Rectal smooth muscle tissue (tissue), 1 donor: ENCODE data around the gene DUOXA2.
"Not testable (repeated sequence)": the region's sequence is repeated elsewhere in the genome, so short reads cannot be mapped to it uniquely, and the experiment has no call there.

ENCODE experiments used
- H3K27ac ChIP-seq: one replicate; pipeline ENCODE4 v1.7.0; 2013; ENCODE audit warnings: low read depth, low read length, inconsistent platforms
- H3K27me3 ChIP-seq: one replicate; pipeline ENCODE4 v1.7.0; 2013; ENCODE audit warnings: low read length; ENCODE audit not compliant: control insufficient read depth, insufficient read depth
- H3K36me3 ChIP-seq: one replicate; pipeline ENCODE4 v1.7.0; 2013; ENCODE audit warnings: low read length; ENCODE audit not compliant: control insufficient read depth, insufficient read depth
- H3K4me1 ChIP-seq: one replicate; pipeline ENCODE4 v1.7.0; 2013; ENCODE audit warnings: low read length; ENCODE audit not compliant: control insufficient read depth, insufficient read depth
- H3K4me3 ChIP-seq: one replicate; pipeline ENCODE4 v1.7.0; 2013; ENCODE audit warnings: low read length
- H3K9ac ChIP-seq: one replicate; pipeline ENCODE4 v1.7.0; 2013; ENCODE audit warnings: low read length

DUOXA2 gene

DNA sequence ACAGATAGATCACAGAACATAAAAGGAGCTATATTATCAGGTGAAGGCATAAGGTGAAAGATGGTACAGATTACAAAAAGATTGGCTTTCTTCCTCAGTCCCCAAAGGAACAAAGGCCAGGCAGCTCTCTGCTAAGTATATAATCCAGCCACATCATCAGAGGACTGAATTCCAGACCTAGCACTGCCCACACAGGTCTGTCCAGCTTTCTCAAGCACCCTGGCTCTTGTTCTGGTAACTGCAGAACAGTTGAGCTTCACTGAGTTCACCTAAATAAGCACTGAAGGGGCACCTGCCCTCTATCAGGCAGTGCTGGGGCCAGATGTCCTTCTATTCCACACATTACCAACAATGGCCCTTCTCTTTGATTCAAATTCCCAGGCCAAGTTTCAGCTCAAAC is 9.3 kb downstream of the DUOXA2 start:
- Histone ChIP-seq H3K4me3 (no peak overlapping the region), H3K4me1 (no peaks in the 10 kb centered on the region), H3K9ac (no peak overlapping the region), H3K27me3 (peaks cover 11% of the 10 kb centered on the region), H3K27ac (no peak overlapping the region), H3K36me3 (no peaks in the 10 kb centered on the region)

DNA sequence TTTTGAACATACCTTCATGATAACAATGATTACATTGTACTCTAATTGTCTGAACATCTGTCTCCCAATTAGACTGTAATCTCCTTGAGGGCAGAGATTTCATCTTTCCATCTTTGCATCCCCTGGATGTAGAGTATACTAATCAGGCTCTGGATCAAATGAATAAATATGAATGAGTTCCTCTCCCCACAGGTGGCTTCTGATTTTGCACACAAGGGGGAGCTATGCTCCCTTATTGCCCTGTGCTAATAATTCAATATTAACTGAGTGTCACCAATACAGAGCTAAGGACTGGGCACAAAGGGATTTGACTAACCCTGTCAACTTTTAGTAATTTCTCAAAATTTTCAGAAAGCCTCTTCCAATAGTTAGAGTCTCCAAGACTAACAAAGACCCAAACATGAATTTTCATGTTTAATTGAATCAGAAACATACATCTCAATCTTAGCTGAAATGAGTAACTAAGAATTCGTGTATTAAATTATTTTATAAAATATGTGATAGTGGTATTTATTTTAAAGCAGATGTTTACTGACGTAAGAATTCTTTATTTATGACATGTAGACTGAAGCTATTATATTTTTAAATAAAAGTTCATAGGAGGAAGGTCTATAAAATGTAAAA is 12.5 kb downstream of the DUOXA2 start:
- H3K9ac ChIP-seq, result no peak overlapping the region
- peaks cover 13% of the 10 kb centered on the region for H3K27me3 ChIP-seq
- no peaks in the 10 kb centered on the region for H3K4me1 ChIP-seq
- H3K27ac ChIP-seq, result no peak overlapping the region
- H3K36me3 ChIP-seq, result no peaks in the 10 kb centered on the region
- no peak overlapping the region for H3K4me3 ChIP-seq

DNA sequence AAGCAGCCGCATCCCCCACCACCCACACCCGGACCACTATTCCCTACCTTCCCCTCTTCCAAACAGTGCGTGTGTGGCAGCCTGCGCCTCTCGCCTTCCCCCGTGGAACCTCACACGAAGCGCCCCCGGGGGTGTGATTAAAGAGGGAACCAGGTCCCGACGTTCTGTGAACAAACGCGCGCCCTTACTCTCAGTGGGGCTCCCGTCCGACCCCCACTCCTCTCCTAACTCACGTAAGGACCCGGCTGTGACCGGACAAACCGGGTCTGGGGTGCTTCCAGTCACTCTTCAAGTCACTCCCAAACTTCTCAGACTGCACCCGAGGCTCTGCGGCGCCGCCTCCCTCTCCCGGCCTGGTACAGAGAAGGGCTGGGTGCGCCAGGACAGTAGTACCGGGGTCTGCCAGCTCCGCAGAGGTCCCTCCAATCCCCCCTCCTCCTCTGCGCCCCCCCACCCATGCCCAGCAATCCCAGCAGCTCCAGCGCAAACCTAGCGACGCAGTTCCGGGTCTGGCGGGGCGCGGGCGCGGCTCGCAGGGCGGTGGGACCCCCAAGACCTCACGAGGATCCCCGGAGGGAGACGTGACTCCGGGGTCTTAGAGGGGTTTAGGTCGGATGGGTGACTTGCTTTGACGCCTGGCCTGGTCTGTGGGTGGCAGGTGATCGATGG is 15.0 kb downstream of the DUOXA2 start:
- Histone ChIP-seq H3K9ac (no peak overlapping the region), H3K4me3 (peak overlapping the region; percentile 40), H3K27me3 (peaks cover 12% of the 10 kb centered on the region), H3K36me3 (no peaks in the 10 kb centered on the region), H3K4me1 (no peaks in the 10 kb centered on the region), H3K27ac (no peak overlapping the region)

DNA sequence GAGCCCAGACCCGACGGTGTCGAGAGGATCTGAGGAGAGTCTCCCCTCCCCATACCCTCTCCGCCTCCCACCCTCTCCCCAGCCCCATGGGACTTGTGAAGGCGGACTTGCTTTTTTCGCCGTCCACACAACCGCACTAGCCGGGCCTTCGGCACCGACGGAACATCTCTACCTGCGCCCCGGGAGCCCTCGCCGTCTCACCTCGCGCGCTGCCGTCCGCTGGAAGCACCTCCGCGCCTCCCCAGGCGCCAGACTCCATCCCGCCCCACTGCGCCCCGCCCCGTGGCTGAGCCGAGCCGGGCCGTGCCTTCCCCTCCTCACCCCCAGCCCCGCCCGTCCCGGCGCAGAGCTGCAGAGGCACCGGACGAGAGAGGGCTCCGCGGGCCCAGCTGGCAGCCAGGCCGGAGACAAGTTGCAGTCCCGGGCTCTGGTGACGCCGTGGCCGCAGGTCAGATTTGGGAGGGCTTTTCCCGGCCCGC is 15.6 kb downstream of the DUOXA2 start, which contains the start of the genes DUOX1 and DUOXA1:
DUOX1 (plus strand) TSS at position 344 of the 479 bp plus-strand sequence. CDS start 1,973 bp downstream, outside the sequence.
DUOXA1 (minus strand) TSS at position 229 of the 479 bp plus-strand sequence. CDS start 6,865 bp downstream, outside the sequence.
- Histone ChIP-seq H3K36me3 (no peaks in the 10 kb centered on the region), H3K27ac (no peak within 1 kb of the TSS), H3K27me3 (peaks cover 18% of the 10 kb centered on the region), H3K4me3 (peak within 1 kb of the TSS; percentile 40), H3K4me1 (no peaks in the 10 kb centered on the region), H3K9ac (no peak within 1 kb of the TSS)

DNA sequence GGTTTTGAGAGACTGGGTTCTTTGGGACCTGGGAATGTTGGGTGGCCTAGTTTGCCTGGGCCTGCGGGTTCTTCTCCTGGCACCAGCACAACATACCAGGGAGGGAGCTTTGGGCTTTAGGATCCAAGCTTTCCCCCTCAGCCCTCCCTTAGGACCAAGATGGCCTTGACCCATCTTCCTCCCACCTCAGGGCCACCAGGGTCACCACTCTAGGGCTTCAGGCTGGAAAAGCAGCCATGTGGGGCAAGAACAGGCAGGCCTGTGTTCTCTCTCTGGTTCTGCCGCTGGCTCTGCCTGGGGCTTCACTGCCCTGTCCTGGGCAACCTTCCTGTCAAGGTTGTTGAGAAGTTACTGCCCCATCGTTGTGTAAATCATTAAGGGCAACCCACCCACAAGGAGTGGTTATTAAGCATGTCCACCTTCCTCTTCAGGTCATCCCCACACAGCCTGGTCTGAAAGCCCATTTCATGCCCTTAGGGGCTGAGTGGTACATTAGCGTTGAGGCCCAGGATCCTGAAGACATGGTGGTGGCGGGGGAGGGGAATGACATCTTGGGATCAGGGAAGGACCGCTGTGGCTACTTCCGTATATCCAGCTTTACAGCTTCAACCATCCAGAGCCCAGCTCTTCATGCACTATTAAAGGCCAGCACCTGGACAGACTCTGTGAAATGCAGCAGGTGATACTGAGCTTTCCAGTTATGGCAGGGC is 16.3 kb downstream of the DUOXA2 start:
- Histone ChIP-seq H3K4me3 (no peak overlapping the region), H3K27ac (no peak overlapping the region), H3K36me3 (no peaks in the 10 kb centered on the region), H3K9ac (no peak overlapping the region), H3K27me3 (peaks cover 22% of the 10 kb centered on the region), H3K4me1 (no peaks in the 10 kb centered on the region)

DNA sequence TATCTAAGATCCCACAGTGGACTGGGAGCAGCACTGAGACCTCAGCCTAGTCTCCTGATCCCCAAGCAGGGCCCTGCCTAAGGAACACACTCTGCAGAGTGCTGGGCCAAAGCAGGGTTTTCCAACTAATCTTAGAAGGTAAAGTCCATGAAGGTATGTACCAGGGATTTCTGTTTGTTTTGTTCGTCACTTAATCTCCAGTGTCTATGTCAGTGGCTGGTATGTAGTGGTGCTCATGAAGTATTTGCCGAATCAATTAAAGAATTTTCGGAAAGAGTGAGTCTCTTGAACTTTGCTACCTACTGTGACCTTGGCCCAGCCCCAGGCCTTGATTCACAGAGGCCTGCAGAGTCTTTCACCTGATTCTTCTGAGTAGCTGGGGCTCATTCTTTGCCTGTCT is 17.4 kb downstream of the DUOXA2 start:
- Histone ChIP-seq H3K27me3 (peaks cover 28% of the 10 kb centered on the region), H3K27ac (no peak overlapping the region), H3K4me3 (no peak overlapping the region), H3K9ac (no peak overlapping the region), H3K36me3 (no peaks in the 10 kb centered on the region), H3K4me1 (no peaks in the 10 kb centered on the region)

DNA sequence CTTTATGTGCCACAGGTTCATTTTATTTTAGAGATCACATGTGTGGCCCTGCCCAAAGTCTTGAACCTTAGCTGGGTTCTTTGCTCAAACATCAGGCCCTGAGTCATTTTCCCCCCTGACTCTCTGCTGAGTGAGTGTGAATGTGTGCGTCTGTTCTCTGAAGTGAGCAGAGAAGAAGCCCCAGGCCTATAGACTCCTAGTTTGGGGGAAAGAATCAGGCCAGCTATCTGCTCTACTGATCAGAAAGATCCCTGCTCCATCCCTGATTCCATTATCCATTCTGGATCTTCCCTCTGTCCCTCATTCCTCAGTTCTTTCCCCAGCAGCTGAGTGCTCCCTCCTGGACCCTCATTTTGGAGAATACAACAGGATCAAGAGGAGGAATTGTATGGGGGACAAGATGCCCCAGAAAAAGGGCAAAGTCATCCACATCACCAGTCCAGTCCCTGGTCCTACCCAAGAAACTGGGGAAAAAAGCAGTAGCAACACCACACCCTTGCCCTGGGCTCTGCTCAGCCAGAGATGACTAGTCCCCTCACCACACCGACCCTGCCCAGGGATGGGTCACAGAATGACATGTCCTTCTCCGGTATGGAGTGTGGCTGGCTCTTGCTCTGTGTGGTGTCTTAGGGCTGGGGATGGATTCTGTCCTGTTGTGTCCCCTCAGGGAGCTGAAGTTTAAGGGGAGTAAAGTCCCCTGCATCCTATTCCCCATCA is 18.9 kb downstream of the DUOXA2 start:
- Histone ChIP-seq H3K4me1 (no peaks in the 10 kb centered on the region), H3K36me3 (no peaks in the 10 kb centered on the region), H3K27me3 (peaks cover 28% of the 10 kb centered on the region), H3K27ac (no peak overlapping the region), H3K4me3 (no peak overlapping the region), H3K9ac (no peak overlapping the region)

DNA sequence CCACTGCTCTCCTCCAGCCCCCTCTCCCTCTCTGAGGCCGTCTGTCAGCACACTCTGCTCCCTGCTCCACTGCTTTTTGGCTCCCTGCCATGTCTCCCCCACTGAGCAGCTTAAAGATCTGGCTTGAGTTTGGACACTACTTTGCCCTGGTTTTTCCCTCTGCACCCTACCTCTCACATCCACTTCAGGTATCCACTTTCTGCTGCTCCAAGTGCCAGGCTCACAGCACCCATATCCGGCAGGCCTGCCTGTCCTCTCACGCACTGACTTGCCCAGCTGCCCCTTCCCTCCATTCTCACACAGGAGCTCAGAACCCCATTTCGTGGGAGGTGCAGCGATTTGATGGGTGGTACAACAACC is 19.4 kb downstream of the DUOXA2 start:
- H3K36me3 ChIP-seq, result no peaks in the 10 kb centered on the region
- no peak overlapping the region for H3K4me3 ChIP-seq
- no peak overlapping the region for H3K27ac ChIP-seq
- no peaks in the 10 kb centered on the region for H3K4me1 ChIP-seq
- H3K9ac ChIP-seq, result no peak overlapping the region
- H3K27me3 ChIP-seq, result peaks cover 28% of the 10 kb centered on the region

DNA sequence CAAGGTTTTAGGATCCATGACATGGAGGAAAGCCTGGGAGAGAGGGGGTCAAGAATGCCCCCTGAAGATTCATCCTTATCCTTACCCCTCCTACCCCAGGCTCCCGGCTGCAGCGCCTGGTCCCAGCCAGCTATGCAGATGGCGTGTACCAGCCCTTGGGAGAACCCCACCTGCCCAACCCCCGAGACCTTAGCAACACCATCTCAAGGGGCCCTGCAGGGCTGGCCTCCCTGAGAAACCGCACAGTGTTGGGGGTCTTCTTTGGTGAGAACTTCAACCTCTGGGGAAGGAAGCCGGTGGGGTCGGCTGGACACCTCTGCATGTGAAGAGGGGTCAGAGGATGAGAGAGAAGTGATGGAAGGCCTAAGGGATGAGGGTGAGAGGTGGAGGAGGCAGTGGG is 19.9 kb downstream of the DUOXA2 start:
- Histone ChIP-seq H3K27ac (no peak overlapping the region), H3K9ac (no peak overlapping the region)

DNA sequence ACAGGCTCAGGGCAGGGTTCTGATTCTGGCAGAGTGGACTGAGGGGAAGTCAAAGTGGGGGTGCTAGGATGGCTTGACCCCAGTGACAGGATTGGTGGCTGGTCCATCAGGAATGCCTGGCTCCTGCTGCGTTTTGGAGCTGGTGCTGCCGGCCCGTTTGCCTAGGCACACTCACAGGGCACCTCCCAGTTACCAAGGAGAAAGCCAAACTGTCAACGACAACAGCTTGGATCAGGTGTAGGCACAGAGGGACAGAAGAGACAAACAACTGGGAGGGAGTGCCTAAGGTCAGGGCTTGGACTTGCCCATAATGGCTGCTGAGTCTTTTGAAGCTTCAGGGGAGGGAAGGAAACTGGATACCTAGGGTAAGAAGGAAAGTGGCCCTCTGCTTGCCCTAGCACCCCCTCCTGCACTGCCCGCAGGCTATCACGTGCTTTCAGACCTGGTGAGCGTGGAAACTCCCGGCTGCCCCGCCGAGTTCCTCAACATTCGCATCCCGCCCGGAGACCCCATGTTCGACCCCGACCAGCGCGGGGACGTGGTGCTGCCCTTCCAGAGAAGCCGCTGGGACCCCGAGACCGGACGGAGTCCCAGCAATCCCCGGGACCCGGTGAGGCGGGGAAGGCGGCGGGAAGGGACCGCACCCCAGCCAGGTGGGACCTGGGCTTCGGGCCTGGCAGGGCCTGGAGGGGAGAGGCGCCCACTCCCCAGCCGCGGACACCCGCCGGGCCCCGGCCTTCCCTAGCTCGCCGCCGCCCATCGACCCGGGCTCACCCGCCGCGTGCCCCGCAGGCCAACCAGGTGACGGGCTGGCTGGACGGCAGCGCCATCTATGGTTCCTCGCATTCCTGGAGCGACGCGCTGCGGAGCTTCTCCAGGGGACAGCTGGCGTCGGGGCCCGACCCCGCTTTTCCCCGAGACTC is 20.8 kb downstream of the DUOXA2 start:
- Histone ChIP-seq H3K27ac (no peak overlapping the region), H3K9ac (no peak overlapping the region), H3K27me3 (peaks cover 22% of the 10 kb centered on the region), H3K4me1 (no peaks in the 10 kb centered on the region), H3K36me3 (no peaks in the 10 kb centered on the region), H3K4me3 (peak overlapping the region; percentile 45)

More for the DNA sequence above, 19.9 kb downstream of the DUOXA2 start:
- Histone ChIP-seq H3K4me3 (no peak overlapping the region), H3K36me3 (no peaks in the 10 kb centered on the region), H3K27me3 (peaks cover 26% of the 10 kb centered on the region), H3K4me1 (no peaks in the 10 kb centered on the region)

DNA sequence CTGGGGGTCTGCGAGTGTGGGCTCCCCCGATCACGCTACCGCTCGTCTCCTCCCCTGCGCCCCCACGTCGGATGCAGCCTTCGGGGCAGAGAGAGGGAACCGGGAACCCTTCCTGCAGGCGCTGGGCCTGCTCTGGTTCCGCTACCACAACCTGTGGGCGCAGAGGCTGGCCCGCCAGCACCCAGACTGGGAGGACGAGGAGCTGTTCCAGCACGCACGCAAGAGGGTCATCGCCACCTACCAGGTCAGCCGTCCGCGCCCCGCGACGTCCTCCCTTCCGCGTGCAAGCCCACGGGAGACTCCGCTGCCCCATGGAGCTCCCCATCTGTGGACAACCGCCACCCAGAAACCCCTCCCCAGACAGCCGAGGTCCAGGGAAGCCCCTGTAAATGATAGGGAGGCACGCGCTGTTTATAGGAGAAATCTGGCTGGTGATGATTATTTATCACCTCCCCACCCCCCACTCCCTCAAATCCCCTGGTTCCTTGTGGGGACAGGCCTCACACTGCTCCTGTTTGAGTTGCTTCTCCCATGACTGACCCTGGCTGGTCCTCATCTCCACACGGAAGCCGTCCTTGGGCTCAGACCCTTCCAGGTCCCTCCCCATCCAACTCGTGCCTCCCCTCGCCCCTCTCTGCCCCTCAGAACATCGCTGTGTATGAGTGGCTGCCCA is 21.7 kb downstream of the DUOXA2 start:
- peaks cover 17% of the 10 kb centered on the region for H3K27me3 ChIP-seq
- H3K4me3 ChIP-seq, H3K9ac ChIP-seq, H3K36me3 ChIP-seq, H3K27ac ChIP-seq, H3K4me1 ChIP-seq: not testable (repeated sequence)
